NB4 (cell line): ENCODE measurements around the gene TLE5.

ENCODE experiments used
- MYC ChIP-seq: IDR thresholded peaks from 2 replicates; pipeline ENCODE4 v1.6.1; 2011; ENCODE audit warnings: low read depth, low read length
- POLR2A ChIP-seq: IDR thresholded peaks from 2 replicates; pipeline ENCODE4 v1.6.1; 2011; ENCODE audit warnings: mild to moderate bottlenecking; ENCODE audit not compliant: insufficient read length; ENCODE audit errors: extremely low read depth
- TF ChIP-seq, protein P1 (sequence below): IDR thresholded peaks from one replicate; pipeline ENCODE4 v1.5.1; 2012; ENCODE audit warnings: low read depth, low read length
- TF ChIP-seq, protein P2 (sequence below): IDR thresholded peaks from 2 replicates; pipeline ENCODE4 v1.6.1; 2011; ENCODE audit warnings: low read depth, low read length

DNA sequence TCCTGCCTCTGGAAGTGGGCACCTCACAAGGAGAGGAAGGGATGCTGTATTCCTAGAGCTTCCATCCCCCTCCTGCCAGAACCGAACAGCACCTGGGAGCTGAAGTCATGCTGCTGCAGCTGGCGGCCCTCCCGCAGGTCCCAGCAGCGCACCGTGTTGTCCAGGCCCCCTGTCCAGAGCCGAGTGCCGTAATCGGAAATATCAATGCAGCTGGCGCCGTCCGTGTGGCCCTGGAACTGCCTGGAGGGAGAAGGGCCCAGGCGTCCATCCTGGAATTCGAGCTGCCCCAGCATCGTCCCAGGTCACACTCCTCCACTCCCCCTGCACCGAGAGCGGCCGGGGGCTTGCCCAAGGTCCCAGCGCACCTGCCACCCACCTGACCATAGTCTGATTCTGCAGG is 57.0 kb downstream of the TLE5 start:
- TF ChIP-seq, protein P1, sequence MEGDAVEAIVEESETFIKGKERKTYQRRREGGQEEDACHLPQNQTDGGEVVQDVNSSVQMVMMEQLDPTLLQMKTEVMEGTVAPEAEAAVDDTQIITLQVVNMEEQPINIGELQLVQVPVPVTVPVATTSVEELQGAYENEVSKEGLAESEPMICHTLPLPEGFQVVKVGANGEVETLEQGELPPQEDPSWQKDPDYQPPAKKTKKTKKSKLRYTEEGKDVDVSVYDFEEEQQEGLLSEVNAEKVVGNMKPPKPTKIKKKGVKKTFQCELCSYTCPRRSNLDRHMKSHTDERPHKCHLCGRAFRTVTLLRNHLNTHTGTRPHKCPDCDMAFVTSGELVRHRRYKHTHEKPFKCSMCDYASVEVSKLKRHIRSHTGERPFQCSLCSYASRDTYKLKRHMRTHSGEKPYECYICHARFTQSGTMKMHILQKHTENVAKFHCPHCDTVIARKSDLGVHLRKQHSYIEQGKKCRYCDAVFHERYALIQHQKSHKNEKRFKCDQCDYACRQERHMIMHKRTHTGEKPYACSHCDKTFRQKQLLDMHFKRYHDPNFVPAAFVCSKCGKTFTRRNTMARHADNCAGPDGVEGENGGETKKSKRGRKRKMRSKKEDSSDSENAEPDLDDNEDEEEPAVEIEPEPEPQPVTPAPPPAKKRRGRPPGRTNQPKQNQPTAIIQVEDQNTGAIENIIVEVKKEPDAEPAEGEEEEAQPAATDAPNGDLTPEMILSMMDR, result no peak
- TF ChIP-seq POLR2A (no peak), MYC (no peak)
- TF ChIP-seq, protein P2, sequence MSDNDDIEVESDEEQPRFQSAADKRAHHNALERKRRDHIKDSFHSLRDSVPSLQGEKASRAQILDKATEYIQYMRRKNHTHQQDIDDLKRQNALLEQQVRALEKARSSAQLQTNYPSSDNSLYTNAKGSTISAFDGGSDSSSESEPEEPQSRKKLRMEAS, result no peak
